Measurements from ENCODE around the gene BOC.

BOC gene

DNA sequence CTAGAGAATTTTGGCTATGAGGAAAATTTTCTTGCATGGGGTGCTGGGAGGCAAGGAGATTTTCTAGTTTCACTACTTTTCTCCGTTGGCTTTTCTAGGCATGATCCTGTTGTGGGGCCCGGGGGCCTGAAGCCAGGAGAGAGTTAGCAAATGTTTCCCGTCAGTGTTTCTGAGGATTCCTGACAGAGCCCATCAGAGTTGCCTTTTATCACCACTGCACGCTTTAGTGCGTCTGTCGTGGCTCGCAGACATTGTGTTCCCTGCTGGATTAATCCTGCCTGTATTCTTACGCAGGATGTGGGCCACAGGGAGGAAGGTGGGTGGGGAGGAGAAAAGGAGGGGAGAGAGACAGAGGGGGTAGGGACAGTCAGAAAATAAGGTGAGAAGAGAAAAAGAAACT is 18.1 kb upstream of the BOC start:
- DNase-seq (ENCODE audit: low spot score), result no peak
- in situ Hi-C loops (cut with MboI; ENCODE audit: low sequenced_read_pairs, unreplicated experiment), result no loop called here

DNA sequence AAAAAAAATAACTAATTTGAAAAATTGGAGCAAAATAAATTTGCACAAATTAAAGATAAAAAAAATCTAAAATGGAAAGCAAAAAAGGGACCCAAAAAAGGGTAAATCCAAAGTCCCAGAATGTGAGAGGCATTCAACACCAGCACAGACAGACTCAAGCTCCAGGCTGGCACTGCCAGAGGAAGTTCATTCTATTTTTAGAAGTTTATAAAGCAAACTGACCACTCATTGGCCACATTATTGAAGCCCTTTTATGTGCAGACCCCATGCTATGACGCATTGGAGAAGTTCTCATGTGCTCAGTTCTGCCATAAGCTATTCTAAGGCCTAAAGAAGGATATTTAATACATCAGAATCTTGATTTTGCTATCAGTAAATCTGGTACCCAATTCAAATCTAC is 17.6 kb upstream of the BOC start:
- in situ Hi-C loops (cut with MboI; ENCODE audit: low sequenced_read_pairs, unreplicated experiment), result no loop called here
- DNase-seq (ENCODE audit: low spot score), result no peak
- TF ChIP-seq, protein P1, sequence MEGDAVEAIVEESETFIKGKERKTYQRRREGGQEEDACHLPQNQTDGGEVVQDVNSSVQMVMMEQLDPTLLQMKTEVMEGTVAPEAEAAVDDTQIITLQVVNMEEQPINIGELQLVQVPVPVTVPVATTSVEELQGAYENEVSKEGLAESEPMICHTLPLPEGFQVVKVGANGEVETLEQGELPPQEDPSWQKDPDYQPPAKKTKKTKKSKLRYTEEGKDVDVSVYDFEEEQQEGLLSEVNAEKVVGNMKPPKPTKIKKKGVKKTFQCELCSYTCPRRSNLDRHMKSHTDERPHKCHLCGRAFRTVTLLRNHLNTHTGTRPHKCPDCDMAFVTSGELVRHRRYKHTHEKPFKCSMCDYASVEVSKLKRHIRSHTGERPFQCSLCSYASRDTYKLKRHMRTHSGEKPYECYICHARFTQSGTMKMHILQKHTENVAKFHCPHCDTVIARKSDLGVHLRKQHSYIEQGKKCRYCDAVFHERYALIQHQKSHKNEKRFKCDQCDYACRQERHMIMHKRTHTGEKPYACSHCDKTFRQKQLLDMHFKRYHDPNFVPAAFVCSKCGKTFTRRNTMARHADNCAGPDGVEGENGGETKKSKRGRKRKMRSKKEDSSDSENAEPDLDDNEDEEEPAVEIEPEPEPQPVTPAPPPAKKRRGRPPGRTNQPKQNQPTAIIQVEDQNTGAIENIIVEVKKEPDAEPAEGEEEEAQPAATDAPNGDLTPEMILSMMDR (IDR thresholded peaks at IDR 0.05; ENCODE audit: borderline replicate concordance, control extremely low read depth, extremely low read depth, insufficient read depth, missing control alignments), result no peak

More for the DNA sequence above, 18.1 kb upstream of the BOC start:
- TF ChIP-seq, protein P1 (IDR thresholded peaks at IDR 0.05; ENCODE audit: borderline replicate concordance, control extremely low read depth, extremely low read depth, insufficient read depth, missing control alignments), result no peak

DNA sequence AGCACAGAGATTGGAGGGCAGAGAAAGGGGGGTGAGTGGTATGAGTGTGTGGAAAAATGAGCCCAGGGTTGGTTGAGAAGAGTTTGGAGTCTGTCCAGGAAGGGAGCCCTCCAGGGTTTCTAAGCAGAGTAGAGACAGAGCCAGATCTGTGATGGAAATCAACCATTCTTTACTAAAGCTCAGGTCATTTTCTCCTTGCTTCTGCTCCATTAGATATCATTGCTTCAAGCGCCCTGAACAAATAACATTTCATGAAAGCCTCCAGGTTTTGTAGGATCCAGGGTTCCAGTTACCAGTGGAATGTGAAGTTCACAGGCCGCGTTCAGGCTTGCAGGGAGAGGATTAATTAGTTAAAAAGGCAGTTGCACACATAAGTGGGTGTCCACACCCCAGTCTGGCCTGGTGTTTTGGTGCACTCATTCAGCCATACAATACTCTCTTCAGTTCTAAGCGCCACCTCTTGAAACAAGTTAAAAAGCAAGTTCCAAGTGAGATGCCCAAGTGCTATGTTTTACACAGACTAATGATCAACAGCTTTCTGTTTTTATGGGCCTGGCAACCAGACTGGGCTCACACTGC is 16.4 kb upstream of the BOC start:
- DNase-seq (ENCODE audit: low spot score), result no peak
- in situ Hi-C loops (cut with MboI; ENCODE audit: low sequenced_read_pairs, unreplicated experiment), result no loop called here

DNA sequence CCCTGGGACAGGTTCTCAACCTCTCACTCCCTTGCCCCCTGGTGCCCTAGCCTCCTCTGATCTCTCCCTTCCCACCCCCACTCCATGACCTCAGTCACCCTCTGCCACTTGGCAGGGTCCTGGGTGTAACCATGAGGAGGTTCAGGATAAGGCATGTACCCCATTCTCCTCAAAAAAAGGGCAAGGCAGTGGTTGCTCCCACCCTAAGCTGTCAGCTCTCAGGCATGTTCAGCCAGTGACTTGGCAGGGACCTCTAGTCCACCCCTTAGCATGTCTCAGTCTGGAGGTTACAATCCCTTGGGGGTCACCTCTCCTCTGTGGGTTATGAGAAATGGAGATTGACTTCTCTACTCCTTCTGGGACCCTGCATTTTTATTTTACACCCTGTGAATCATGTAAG is 11.0 kb upstream of the BOC start:
- DNase-seq (ENCODE audit: low spot score), result no peak
- in situ Hi-C loops (cut with MboI; ENCODE audit: low sequenced_read_pairs, unreplicated experiment), result no loop called here

More for the DNA sequence above, 16.4 kb upstream of the BOC start:
- TF ChIP-seq, protein P1 (IDR thresholded peaks at IDR 0.05; ENCODE audit: borderline replicate concordance, control extremely low read depth, extremely low read depth, insufficient read depth, missing control alignments), result no peak

GRCh38 chr3:113200946-113201345 is 10.4 kb upstream of the BOC start:
- TF ChIP-seq, protein P1 (IDR thresholded peaks at IDR 0.05; ENCODE audit: borderline replicate concordance, control extremely low read depth, extremely low read depth, insufficient read depth, missing control alignments), result no peak
- DNase-seq (ENCODE audit: low spot score), result no peak
- in situ Hi-C loops (cut with MboI; ENCODE audit: low sequenced_read_pairs, unreplicated experiment), result no loop called here

More for the DNA sequence above, 11.0 kb upstream of the BOC start:
- TF ChIP-seq, protein P1 (IDR thresholded peaks at IDR 0.05; ENCODE audit: borderline replicate concordance, control extremely low read depth, extremely low read depth, insufficient read depth, missing control alignments), result no peak

DNA sequence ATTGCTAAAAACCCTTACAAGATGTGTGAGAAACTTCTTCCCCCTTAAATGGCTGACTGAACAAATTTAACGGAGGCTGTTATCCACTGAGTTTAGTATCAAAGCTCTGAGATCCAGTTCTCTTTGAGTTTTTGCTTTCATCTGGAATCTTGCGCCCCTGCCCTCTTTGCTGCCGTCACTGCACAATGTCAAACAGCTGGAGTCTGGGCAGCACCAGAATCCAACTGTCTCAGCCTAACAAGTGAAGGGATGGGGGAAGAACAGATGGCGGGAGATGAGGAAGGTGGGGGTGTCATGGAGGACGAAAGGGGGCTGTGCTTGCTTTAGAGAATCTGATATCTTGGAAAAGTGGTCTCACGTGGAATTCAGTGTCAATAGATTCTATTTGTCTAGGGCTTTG is 7.0 kb upstream of the BOC start:
- in situ Hi-C loops (cut with MboI; ENCODE audit: low sequenced_read_pairs, unreplicated experiment), result no loop called here
- no peak for DNase-seq (ENCODE audit: low spot score)
- TF ChIP-seq, protein P1 (IDR thresholded peaks at IDR 0.05; ENCODE audit: borderline replicate concordance, control extremely low read depth, extremely low read depth, insufficient read depth, missing control alignments), result no peak

All from GM13976 (cell line).